Glomerular visceral epithelial cell (primary cell): ENCODE results near the gene BCL2A1.
"Not testable (repeated sequence)": the region's sequence is repeated elsewhere in the genome, so short reads cannot be mapped to it uniquely, and the experiment has no call there.

Experiments
- DNase-seq: peaks from one replicate; pipeline ENCODE4 v3.0.0-alpha.2; 2016; ENCODE audit errors: extremely low spot score

BCL2A1 gene

DNA sequence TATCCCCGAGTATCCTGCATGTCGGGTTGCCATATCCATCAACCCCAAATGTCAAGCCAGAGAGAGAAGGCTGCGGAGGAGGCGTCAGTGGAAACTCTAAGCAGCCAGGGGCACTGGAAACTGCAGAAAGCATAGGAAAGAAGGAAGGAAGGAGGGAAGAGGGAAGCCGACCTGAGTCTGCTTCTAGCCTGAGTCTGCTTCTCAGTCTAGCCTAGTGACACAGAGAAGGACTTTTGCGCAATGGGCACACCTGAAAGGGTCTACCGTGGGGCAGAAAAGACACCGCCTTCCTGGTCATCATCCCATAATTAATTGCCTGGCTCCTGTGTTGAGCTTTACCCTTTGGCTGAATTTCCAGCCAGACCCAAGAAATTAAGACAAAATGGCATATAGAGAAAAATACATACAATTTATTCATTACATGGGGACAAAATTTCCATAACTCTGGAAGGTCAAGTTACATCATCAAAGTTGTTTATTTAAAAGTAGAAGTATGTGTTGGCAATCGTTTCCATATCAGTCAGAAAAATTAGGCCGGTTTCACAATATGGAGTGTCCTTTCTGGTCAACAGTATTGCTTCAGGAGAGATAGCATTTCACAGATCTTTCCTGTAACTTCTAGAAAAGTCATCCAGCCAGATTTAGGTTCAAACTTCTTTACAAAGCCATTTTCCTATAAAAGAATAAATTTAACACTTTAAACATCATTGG is 10.3 kb downstream of the BCL2A1 start:
- no peak for DNase-seq

DNA sequence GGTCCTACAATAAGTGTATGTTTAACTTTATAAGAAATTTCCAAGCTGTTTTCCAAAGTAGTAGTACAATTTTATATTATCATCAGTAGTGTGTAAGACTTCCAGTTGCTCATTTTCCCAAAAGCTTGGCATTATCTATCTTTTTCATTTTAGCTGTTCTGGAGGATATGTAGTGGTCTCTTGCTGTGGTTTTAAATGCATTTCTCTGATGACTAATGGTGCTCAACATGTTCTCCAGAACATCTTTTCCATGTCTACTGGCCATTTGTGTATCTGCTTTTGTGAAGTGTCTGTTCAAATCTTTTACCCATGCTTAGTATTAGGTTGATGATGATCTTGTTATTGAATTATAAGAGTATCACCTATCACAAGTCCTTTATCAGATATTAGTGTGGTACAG is 13.3 kb downstream of the BCL2A1 start:
- DNase-seq: no peak

DNA sequence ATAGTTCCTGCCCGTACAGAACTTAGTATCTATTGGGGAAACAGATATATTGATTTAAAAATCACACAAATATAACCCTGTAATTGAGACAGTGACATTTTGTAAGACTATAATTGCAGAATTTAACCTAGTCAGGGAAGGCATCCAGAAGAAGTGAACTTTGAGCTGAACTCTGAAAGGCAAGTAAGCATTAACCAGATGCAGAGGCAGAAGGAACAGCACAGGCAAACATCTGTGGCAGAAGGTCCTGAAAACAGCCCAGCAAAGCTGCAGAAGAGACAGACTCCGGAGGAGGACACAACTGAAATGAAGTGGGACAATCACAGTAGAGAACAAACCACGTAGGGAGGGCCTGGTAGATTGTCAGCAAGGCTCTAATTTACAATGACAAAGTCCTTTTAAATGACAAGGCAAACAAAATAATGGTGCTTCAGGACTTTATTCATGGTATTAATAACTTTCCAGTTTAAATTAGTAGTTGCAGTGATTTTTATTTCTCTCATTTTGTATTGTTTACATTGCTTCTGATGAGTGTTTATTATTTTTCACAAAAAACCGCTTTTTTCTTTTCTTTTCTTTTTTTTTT is 14.5 kb downstream of the BCL2A1 start:
- DNase-seq: no peak

DNA sequence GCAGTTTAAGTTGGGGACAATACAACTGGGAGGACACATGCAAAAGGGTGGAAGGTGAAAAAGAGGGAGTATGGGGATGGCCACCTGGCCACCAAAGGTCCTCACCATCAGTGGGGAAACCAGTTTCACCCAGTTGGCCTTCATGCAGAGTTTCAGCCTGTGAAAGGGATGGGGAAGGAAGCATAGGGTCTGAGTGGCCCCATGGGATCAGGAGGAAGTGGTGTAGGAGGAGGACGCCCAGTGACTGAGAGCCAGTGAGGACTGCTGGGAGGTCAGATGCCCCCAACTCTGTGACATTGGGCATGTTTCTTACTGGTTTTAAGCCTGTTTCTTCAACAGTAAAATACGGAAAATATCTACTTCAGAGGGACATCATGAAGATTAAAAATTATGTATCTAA is 16.3 kb downstream of the BCL2A1 start:
- DNase-seq: no peak

DNA sequence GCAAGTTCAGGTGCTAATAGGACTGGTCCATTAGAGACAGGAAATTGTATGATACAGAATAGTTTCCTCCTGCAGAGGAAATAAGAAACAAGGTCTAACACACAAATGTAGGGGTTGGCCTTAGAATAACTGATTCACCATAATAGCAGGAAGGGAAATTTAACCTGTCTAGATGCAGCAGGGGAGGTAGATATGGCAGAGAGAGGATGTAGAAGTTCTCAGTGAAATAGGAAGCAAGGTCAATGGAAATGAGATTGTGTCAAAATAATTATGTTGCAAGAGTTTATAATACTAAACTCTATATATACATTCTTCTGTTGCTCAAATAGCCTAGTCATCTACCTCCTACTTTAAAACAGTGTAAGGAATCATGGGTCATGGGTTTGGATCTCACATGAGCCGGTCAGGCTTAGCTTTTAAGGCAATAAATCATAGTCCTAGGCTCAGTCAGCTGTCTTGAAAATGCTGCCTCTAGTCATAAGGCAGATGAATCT is 17.0 kb downstream of the BCL2A1 start:
- DNase-seq: no peak

DNA sequence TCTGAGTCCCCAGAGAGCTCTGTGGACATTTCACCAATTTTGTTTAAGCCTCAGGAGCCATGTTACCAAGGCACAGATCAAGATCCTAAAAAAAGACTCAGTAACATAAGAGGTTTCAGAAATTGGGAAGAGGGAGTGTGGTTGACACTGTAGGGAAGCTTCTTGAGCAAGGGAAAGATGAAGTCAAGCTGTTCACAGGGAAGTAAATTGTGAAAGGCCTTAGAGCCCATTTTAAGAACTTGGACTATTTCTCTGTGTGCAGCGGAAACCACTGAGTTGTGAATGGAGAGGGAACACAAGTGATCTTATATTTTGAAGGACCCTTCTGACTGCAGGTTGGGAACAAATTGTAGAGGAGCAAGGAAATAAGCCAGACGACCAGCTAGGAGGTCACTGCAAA is 18.7 kb downstream of the BCL2A1 start:
- no peak for DNase-seq

DNA sequence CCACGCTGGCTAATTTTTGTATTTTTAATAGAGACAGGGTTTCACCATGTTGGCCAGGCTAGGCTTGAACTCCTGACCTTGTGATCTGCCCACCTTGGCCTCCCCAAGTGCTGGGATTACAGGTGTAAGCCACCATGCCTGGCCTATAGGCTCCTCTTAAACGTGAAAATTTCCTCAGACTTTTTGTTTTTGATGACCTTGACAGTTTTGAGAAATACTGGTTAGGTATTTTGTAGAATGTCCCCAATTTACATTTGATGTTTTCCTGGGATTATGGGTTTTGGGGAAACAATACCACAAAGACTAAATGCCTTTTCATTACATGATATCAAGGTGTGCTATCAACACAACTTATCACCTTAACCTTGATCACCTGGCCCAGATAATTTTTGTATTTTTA is 20.7 kb downstream of the BCL2A1 start:
- DNase-seq: no peak

DNA sequence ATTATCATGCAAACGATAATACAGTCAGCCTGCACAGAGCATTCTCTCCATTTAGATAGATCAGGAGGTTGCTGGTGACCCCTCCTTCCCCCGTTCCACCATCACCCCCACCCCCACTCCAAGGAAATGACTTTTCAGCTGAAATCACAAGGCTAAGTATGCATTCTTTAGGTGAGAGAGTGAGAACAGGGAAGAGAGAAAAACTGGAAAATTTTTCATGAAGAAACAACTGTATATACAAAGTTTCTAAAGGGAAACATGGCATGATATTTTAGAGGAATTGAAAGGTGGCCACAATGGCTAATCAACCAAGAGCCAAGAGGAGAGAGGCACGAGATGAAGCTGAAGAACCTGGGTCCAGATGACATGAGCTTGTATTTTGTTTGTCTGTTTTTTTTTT is 22.2 kb downstream of the BCL2A1 start:
- no peak for DNase-seq

DNA sequence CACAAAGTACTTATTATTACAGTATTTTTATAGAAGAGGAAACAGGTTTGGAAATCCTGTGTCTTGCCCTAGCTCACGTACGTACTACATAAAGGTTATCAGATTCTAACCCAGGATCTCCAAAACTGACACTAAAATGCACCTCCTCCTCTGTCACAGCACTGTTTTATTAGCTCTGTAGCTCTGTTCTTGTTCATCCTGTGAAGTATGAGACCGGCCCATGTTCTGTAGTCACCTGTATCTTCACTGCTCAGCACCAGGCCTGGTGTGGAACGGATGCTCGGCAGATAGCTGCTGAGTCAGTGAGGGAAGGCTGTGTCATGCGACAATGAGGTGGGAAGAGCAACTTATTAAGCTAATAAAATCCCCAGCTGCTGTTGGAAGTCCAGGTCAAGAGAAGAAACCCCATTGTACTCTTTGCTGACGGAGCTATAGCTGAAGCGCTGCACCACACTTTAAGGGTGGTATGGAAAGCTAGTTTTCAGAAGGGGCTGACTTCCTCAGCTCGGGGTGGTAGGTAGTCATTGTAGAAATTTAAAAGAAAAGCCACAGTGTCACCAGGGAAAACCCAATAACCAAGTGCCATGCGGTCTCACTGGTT is 22.8 kb downstream of the BCL2A1 start:
- DNase-seq: no peak

DNA sequence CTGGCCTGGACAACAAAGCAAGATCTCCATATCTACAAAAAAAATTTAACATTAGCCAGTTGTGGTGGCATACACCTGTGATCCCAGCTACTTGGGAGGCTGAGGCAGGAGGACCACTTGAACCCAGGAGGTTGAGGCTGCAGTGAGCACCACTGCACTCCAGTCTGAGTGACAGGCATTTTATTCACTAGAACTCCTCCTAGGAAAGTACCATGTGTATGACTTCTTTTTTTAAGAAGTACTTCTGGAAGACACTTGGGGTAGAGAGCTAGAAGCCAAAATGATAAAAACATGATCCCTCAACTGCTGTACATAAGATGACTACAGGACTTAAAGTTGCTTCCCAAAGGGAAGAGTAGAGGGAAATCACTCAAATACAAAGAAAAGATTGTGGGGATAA is 24.0 kb downstream of the BCL2A1 start:
- no peak for DNase-seq

DNA sequence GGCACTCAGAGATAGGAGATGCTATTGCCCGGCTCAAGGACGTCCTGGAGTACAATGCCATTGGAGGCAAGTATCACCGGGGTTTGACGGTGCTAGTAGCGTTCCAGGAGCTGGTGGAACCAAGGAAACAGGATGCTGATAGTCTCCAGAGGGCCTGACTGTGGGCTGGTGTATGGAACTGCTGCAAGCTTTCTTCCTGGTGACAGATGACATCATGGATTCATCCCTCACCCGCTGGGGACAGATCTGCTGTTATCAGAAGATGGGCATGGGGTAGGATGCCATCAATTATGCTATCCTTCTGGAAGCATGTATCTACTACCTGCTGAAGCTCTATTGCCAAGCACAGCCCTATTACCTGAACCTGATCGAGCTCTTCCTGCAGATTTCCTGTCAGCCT is 26.4 kb downstream of the BCL2A1 start:
- no peak for DNase-seq

DNA sequence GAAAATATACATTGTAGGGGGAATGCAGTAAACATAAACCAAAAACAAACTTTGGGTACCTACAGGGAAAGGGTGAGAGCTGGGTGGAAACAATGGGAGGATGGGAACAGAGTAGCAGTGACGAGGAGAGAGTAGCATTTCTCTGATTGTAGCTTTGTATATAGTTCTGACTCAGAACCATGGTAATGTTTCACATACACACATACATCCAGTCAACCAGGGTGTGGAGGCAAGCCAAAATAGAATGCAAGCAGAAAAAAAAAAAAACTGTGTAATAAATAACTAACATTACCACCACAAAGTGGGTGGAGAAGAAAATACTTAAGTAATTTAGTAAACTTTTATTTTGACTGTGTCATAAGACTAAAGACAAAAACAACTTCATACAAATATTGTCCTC is 27.2 kb downstream of the BCL2A1 start:
- peak; percentile 58 for DNase-seq

DNA sequence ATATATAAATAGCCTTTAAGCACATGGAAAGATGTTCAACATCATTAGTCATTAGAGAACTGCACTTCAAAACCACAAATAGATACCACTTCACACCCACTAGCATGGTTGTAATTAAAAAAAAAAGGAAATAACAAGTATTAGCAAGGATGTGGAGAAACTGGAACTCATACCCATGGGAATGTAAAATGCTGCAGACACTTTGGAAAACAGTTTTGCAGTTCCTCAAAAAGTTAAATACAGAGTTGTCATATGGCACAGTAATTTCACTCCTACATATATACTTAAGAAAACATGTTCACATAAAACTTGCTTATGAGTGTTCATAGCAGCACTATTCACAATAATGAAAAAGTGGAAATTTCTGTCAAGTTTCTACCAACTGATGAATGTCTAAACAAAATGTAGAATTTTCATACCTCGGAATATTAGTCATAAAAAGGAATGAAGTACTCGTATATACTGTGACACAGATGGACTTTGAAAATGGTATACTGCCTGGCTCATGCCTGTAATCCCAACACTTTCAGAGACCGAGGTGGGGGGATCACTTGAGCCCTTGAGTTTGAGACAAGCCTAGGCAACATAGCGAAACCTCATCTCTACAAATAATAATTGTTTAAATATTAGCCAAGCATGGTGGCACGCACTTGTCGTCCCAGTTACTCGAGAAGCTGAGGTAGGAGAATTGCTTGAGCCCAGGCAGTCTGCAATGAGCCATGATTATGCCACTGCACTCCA is 28.1 kb downstream of the BCL2A1 start:
- DNase-seq: peak; percentile 40

DNA sequence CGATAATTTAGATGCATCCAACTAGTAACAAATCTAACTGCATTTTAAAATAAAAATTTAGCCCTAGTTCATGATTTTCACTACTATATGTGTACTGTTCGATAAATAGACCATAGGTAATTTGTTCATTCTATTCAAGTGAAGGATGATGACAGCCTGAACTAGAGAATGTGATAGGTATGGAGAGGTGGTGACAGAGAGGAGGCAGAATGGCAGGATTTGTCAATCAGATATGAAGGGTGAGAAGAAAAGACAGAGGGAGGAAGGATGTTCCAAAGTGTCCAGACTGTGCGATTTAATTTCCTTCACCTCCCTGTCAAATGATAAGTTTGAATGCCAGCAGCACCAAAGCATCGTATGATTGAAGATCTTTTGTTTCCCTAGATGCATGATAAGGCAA is 31.6 kb downstream of the BCL2A1 start:
- no peak for DNase-seq

DNA sequence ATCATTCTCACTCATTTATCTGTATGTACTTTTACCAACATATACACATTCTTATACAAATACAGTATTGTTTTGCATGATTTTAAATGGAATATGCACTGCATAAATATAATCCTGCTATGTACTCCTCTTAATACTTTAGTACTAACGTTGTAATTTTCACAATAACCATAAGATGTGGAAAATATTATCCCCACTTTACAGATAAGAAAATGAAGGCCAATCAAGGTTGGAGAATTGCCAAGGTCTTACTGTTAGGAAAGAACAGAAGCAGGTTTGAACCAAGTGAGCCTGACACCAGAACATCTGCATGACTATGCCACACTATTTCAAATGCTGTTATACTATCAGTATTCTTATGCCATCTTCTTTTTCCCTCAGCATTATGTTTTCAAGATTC is 32.9 kb downstream of the BCL2A1 start:
- no peak for DNase-seq

DNA sequence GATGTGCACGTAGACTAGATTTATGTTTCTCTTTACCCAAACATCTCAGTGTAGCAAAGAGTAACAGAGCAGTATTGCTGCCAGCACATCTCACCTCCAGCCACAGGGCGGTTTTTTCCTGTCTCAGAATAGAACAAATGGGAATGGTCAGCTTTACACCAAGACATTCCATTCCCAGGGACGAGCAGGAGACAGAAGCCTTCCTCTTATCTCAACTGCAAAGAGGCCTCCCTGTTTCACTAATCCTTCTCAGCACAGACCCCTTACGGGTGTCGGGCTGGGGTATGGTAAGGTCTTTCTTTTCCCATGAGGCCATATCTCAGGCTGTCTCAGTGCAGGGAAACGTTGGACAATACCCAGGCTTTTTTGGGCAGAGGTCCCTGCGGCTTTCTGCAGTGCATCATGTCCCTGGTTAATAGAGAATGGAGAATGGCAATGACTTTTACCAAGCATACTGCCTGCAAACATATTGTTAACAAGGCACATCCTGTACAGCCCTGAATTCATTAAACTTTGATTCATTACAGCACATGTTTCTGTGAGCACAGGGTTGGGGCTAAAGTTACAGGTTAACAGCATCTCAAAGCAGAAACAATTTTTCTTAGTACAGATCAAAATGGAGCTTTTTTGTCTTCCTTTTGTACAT is 35.3 kb downstream of the BCL2A1 start:
- not testable (repeated sequence) for DNase-seq

DNA sequence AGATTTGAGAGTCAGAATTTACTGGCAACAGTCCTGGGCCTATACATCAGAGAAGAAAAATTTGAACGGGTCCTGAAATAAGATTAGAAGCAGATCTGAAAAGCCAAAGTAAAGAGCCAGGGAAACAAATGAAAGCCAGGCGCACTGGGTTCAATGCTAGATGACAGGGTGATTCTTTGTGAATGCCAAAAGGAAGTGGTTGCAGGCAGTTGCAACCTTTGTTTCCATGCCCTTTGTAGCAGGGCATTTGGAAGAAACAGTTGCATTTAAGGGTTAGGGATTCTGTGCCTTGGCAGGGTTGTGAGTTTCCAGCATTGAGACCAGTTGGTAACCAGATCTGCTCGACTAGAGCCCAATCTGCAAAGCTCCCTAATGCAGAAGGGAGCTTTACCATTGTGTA is 37.8 kb downstream of the BCL2A1 start:
- DNase-seq: no peak

DNA sequence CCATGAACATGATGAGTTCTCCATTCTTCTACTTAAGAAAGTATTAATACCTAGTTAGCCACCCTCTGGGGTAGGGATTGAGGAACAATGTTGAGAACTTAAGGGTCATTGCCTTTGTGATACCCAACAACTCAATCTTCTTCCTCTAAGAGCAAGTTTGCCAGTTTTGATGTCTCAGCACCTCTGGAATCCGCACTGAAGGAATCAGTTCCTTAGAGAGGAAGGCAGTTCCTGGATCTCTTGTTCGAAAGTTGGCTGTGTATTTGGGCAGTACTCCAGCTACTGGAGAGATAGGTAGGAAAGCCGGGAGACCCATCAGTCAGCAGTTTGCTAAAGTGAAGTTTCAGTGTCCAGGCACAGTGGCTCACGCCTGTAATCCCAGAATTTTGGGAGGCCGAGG is 38.5 kb downstream of the BCL2A1 start:
- DNase-seq: no peak

DNA sequence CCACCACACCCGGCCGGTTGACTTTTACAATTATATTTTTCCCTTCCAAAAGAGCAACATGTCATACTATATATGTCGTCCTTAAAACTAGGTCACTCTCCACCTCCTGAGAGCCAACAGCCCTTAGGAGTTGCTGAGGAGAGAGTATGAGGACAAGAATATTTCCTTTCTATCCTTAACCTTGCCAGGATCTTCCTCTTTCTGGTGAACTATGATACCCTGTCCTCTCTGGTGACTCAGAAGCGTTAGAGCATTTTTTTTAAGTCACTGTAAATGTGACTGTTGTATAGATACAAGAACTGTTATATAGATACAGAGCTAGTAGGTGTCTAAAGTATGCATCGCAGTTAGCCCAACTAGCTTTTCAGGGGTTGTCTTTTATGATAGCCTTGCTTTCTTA is 40.5 kb downstream of the BCL2A1 start:
- no peak for DNase-seq

DNA sequence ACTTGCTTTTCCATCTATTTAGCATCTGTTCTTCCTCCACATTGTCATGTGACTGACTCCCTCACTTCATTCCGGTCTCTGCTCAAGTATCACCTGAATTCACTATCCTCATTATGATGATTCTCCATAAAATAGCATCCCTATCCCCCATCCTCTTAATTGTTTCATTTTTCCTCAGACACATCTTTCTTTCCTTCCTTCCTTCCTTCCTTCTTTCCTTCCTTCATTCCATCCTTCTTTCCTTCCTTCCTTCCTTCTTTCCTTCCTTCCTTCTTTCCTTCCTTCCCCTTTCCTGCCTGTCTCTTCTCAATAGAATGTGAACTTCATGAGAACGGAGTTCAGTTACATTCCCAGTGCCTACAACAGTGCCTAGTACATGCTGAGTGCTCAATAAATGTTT is 41.6 kb downstream of the BCL2A1 start:
- DNase-seq: no peak

DNA sequence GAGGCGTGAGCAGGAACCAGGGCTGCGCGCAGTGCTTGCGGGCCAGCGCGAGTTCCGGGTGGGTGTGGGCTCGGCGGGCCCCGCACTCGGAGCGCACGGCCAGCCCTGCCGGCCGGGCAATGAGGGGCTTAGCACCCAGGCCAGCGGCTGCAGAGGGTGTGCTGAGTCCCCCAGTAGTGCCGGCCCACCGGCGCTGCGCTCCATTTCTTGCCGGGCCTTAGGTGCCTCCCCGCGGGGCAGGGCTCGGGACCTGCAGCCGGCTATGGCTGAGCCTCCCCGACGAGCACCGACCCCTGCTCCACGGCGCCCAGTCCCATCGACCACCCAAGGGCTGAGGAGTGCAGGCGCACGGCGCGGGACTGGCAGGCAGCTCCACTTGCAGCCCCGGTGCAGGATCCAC is 44.9 kb downstream of the BCL2A1 start:
- not testable (repeated sequence) for DNase-seq

DNA sequence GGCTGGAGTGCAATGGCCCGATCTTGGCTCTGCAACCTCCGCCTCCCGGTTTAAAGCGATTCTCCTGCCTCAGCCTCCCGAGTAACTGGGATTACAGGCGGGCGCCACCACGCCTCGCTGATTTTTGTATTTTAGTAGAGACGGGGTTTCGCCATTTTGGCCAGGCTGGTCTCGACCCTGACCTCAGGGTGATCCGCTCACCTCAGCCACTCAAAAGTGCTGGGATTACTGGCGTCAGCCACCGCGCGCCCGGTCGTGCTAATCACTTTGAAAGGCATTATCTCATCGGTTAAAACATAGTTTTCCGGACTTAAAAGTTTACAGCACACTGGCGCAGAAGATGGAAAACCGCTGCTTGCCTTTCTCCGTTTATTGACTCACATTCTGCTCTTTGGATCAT is 46.6 kb downstream of the BCL2A1 start:
- DNase-seq: no peak
